Adrenal gland (tissue), 12 donors: Measurements from ENCODE around the gene STK39. TPM values are rescaled to one million over a fixed set of nuclear protein-coding genes. Genes with fewer than 3 reads are reported as not detected.

Experiments used
- DNase-seq, 7 donors: peaks; one replicate each; pipeline ENCODE4 v3.0.0-alpha.2; 2019 to 2020
- H3K27ac ChIP-seq, 5 donors: fragments of 200-600 bp; sonication (generic) in 4 of 5; 1 replicate in 3 of 5; 2 replicates in 2 of 5; pipeline versions ENCODE4 v1.5.1 to v1.8.0; 2016 to 2020; ENCODE audit warnings: mild to moderate bottlenecking in 1 of 5
- H3K27me3 ChIP-seq: fragments of 200-600 bp; 2 replicates; pipeline ENCODE4 v1.8.0; 2021
- H3K36me3 ChIP-seq, 2 donors: fragments of 200-600 bp; replicated peaks in 1 of 2; 1 replicate in 1 of 2; 2 replicates in 1 of 2; pipeline versions ENCODE4 v1.5.1 to v1.8.0; 2018 to 2022
- H3K4me1 ChIP-seq, 2 donors: fragments of 200-600 bp; replicated peaks in 1 of 2; 1 replicate in 1 of 2; 2 replicates in 1 of 2; pipeline versions ENCODE4 v1.5.1 to v1.8.0; 2018 to 2021
- H3K4me3 ChIP-seq, 4 donors: fragments of 200-600 bp; sonication (generic) in 3 of 4; one replicate each; pipeline ENCODE4 v1.5.1; 2016 to 2018
- H3K9me3 ChIP-seq, 3 donors: fragments of 200-600 bp; sonication (generic) in 1 of 3; replicated peaks in 1 of 3; 1 replicate in 2 of 3; 2 replicates in 1 of 3; pipeline versions ENCODE4 v1.5.1 to v1.8.0; 2016 to 2021
- CTCF ChIP-seq, 6 experiments: fragments of 450-650 bp in 4 of 6; fragments of 200-600 bp in 2 of 6; sonication (generic) in 1 of 6; IDR thresholded peaks; 1 replicate in 5 of 6; 2 replicates in 1 of 6; pipeline versions ENCODE4 v1.5.1 to v1.8.0; 2016 to 2021; ENCODE audit warnings: antibody characterized with exemption in 6 of 6, mild to moderate bottlenecking in 2 of 6, moderate library complexity in 1 of 6
- POLR2A ChIP-seq, 2 donors: fragments of 450-650 bp; IDR thresholded peaks; one replicate each; pipeline ENCODE4 v1.6.1; 2017; ENCODE audit warnings: antibody characterized with exemption in 2 of 2, mild to moderate bottlenecking in 2 of 2, moderate library complexity in 1 of 2
- WGBS, 4 donors: extraction: QIAGEN DNeasy Blood & Tissue Kit in 2 of 4; methylation state at CpG; one replicate each; pipeline versions ENCODE4 v1.1.5 to v1.1.7; 2013 to 2017; 5-methylcytosine and 5-hydroxymethylcytosine counted together
- intact Hi-C, 2 donors: fragments of 100-400 bp; cut with DNase I; formaldehyde crosslinking; loops; one replicate each; pipeline versions ENCODE4 v1.14.1 to v1.15.0; 2022 to 2023
- polyA plus RNA-seq, 3 donors: library from polyadenylated mRNA; stranded (reverse); fragments of 200-250 nt in 2 of 3; fragments of 350-450 nt in 1 of 3; fragmentation: Illumina TruSeq in 1 of 3; extraction: RNeasy Lipid Tissue Mini Kit (QIAGEN cat#74804) in 1 of 3; gene quantifications; one replicate each; pipeline ENCODE4 v1.2.3, GENCODE V29; 2013 to 2014
- total RNA-seq, 9 donors: library from RNA; depleted of rRNA in 4 of 9; stranded (reverse); fragments of >200 nt in 4 of 9; fragments of 120-200 nt in 1 of 9; fragmentation: NEBNext Ultra II Directional in 1 of 9; extraction: Animal tissue kit (Norgen Biotek cat#: 25700) in 1 of 9; gene quantifications; one replicate each; pipeline versions ENCODE4 v1.1.0 to v1.2.4, GENCODE V29; 2013 to 2023
- donor health status: healthy with polysubstance abuse.
- donor health status: Bipolar disorder and iron deficiency.
- donor health status: DM: yes; HTN: yes; CAD: no.
- donor health status: DM: no; HTN: no; CAD: no.
- donor health status: DM: no; HTN: no; CAD: no.
- donor health status: DM: yes; HTN: yes; CAD: no.

Gene STK39
- total and polyA plus RNA-seq, 12 donors: 2.4 to 11.1 (median 5.8) TPM

- Histone ChIP-seq H3K36me3 (no peaks in the 10 kb centered on the region), H3K4me3 (no peak overlapping the region), H3K4me1 (peaks cover 6% of the 10 kb centered on the region in 2 donors), H3K27me3 (no peaks in the 10 kb centered on the region), H3K9me3 (no peaks in the 10 kb centered on the region), H3K27ac (no peak overlapping the region)
- DNase-seq: no peak
- 44 to 93% (median 80%) methylated on average over 1 of the region's 1 CpG for WGBS, 4 donors
- intact Hi-C loops: no loop called here
- no peak for TF ChIP-seq POLR2A (IDR thresholded peaks at IDR 0.05)
- TF ChIP-seq CTCF (IDR thresholded peaks at IDR 0.05): no peak
Observed at GRCh38 chr2:168215813-168216212, 31.6 kb downstream of the STK39 start.

- peaks cover 6 to 10% of the 10 kb centered on the region in 2 donors for H3K4me1 ChIP-seq
- TF ChIP-seq POLR2A (IDR thresholded peaks at IDR 0.05): no peak
- no peak for TF ChIP-seq CTCF (IDR thresholded peaks at IDR 0.05)
- no peak overlapping the region for H3K4me3 ChIP-seq
Observed at GRCh38 chr2:168212866-168213265, 34.5 kb downstream of the STK39 start.

GRCh38 chr2:168212167-168212566 is 35.2 kb downstream of the STK39 start:
- no peaks in the 10 kb centered on the region for H3K36me3 ChIP-seq
- no peaks in the 10 kb centered on the region for H3K27me3 ChIP-seq
- H3K4me1 ChIP-seq: peaks cover 6 to 10% of the 10 kb centered on the region in 2 donors
- no peak overlapping the region for H3K4me3 ChIP-seq
- no peak overlapping the region for H3K27ac ChIP-seq
- no peak for TF ChIP-seq POLR2A (IDR thresholded peaks at IDR 0.05)
- TF ChIP-seq CTCF (IDR thresholded peaks at IDR 0.05): no peak
- DNase-seq: no peak
- 74 to 87% (median 79%) methylated on average over 4 of the region's 4 CpGs for WGBS, 4 donors
- intact Hi-C loops: no loop called here
- no peaks in the 10 kb centered on the region for H3K9me3 ChIP-seq

More at GRCh38 chr2:168212866-168213265, 34.5 kb downstream of the STK39 start:
- Histone ChIP-seq H3K27me3 (no peaks in the 10 kb centered on the region), H3K9me3 (no peaks in the 10 kb centered on the region), H3K36me3 (no peaks in the 10 kb centered on the region), H3K27ac (no peak overlapping the region)
- no peak for DNase-seq
- WGBS, 4 donors: 80 to 87% (median 82%) methylated on average over 3 of the region's 3 CpGs
- intact Hi-C loops: no loop called here

GRCh38 chr2:168211664-168212163 is 35.7 kb downstream of the STK39 start:
- 71 to 81% (median 79%) methylated on average over 5 of the region's 5 CpGs for WGBS, 4 donors
- no peak overlapping the region for H3K4me3 ChIP-seq
- TF ChIP-seq CTCF (IDR thresholded peaks at IDR 0.05) (no peak), POLR2A (IDR thresholded peaks at IDR 0.05) (no peak)
- H3K27me3 ChIP-seq: no peaks in the 10 kb centered on the region
- H3K9me3 ChIP-seq: no peaks in the 10 kb centered on the region
- H3K36me3 ChIP-seq: no peaks in the 10 kb centered on the region
- H3K27ac ChIP-seq: no peak overlapping the region
- intact Hi-C loops: no loop called here
- H3K4me1 ChIP-seq: peaks cover 6 to 10% of the 10 kb centered on the region in 2 donors
- DNase-seq: no peak
